Head of caudate nucleus (tissue), 42 donors: ENCODE measurements around the gene DHRS13.
A peak's percentile ranks its signal among the peaks of the same experiment; 100 is the strongest.
"Not testable (repeated sequence)": the region's sequence is repeated elsewhere in the genome, so short reads cannot be mapped to it uniquely, and the experiment has no call there.

Source experiments
- DNase-seq, 42 donors: peaks; one replicate each; pipeline versions ENCODE4 v3.0.0 to v3.0.0-alpha.2; 2020 to 2021; ENCODE audit warnings: mixed read lengths in 7 of 42
- intact Hi-C: fragments of 100-400 bp; cut with DNase I; formaldehyde crosslinking; loops from one replicate; pipeline ENCODE4 v1.15.0; 2022

The DHRS13 gene

DNA sequence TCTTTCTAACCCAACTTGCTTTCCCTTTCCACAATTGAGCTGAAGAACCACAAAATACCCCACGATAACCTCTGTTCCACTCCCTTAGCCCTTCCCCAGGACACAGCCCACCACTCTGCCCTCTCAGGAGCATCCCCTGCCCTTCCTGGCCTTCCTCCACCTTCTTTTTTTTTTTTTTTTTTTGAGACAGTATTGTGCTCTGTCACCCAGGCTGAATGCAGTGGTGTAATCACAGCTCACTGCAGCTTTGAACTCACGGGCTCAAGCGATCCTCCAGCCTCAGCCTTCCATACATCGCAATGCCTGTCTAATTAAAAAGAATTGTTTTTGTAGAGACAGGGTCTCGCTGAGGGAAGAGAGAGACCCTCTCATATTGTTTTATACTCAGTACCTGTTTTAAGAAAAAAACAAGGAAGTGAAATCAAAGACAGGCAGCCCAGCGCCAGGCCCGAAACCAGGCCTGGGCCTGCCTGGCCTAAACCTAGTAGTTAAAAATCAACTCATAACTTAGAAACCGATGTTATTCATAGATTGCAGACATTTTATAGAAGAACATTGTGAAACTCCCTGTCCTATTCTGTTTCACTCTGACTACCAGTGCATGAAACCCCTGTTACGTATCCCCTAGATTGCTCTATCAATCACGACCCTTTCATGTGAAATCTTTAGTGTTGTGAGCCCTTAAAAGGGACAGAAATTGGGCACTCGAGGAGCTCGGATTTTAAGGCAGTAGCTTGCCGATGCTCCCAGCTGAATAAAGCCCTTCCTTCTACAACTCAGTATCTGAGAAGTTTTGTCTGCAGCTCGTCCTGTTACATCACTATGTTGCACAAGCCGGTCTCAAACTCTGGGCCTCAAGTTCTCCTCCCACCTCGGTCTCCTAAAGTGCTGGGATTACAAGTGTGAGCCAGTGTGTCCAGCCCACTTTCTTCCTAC is 9.4 kb downstream of the DHRS13 start:
- DNase-seq, intact Hi-C loops: not testable (repeated sequence)

DNA sequence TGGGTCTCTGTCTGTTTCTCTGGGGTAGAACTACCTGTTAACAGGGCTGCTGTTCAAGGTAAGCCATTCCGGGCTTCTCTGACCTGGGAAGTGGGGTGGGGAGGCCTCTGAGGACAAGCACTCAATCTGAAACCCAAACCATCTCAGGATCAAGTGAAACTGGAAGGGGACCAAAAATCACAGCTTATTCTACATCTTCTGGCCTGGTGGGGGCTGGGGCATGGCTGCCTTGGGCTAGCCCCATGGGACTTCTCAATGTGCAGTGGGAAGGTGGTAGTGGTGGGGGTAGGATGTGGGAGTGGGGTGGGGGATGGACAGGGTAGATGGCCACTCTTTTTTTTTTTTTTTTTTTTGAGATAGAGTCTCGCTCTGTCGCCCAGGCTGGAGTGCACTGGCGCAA is 10.9 kb downstream of the DHRS13 start:
- intact Hi-C loops, result no loop called here
- no peak for DNase-seq

DNA sequence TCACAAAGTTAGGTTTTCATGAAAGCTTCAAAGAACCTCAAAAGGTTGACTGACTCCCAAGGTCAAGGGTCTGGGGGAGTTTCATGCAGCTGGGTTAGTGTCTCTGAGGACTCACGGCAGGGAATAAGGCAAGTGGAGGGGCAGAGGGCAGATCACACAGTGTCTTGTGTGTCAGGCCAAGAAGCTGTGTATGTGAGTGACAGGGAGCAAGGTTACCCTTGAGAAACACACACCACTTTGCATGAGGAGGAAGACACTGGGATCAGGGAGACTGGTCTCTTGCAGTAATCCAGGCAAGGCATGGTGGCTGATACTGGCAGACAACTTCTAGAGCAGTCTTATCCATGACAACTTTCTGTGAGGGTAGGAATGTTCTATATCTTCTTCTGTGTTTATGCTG is 11.7 kb downstream of the DHRS13 start:
- DNase-seq, result no peak
- intact Hi-C loops, result no loop called here

DNA sequence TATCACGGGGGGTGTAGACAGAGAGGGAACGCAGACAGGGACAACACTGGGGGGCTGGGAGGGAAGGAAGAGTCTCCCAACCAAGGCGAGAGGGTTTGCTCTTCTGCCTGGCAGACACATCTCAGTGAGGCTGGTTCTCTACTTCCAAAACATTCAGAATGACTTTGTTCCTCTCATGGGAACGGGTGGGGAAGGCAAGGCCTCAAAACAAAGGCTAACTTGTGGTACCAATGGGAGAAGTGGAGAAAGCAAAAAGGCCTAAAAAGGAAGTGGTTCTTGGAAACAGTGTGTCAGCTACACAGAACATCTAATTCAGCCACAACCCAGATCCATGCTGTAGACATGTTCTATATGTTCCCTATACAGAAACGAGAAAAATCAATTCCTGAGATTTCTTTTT is 12.9 kb downstream of the DHRS13 start:
- intact Hi-C loops, result no loop called here
- no peak for DNase-seq

DNA sequence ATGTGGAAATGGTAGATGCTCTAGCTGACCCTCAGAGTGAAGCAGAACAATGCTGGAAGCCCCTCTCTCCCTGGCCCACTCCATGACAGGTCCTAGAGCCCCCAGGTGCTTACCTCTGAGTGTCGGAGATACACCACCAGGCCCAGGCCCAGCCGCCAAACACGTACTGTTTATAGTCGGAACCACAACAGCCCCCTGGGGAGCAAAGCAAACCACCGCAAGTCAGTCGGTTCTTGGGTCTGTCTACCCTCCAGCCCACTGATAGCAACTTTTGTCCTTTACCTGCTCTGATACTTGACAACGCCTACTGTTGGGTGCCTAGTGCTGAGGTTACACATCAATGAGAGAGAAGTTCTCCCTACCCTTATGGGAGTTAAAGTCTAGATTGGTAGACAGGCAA is 14.0 kb downstream of the DHRS13 start:
- no peak for DNase-seq
- intact Hi-C loops, result no loop called here

DNA sequence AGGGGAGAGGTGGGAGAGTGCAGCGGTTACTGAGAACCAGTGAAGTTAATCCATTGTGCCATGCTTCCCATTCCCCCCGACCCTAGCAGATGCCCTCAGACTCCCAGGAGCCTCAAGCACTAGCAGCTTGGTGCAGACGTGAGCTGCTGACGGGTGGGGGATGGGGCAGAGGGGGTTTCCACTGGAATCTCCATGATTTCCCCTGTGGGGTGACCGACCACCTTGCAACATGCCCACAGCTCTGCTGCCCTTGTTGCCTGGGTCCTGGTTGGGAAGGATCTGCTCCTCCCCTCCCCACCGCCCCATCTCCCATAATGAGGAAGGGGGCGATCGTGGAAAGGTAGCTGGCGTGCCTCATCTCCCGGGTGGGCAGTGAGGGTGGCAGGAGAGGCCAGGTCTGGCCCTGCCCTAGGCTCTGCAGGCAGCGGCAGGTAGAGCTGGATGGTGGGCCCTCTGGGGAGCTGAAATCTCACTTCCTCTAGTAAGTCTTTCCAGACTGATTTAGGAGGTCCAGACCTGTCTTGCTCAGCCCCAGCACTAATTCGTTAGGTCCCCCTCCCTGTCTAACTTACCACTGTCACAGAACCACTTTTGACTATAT is 14.9 kb downstream of the DHRS13 start:
- DNase-seq, result no peak
- intact Hi-C loops, result no loop called here

DNA sequence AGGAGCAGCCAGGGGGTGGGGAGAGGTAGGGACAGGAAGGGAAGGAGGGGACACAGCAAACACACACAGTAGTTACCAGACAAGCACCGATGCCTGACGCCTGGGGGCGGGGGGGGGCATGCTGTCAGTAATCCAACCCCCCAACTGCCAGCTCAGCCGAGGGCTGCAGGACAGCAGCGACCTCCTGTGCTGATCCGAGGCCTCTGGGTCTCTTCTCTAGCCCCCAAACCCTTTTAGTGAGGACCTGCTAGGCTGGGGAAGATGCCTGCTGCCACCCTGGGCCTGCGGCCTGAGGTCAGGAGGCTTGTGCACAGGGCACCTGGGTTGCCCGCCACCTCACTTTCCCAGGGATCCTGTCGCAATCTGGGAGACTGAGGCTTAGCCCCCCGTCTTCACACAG is 16.9 kb downstream of the DHRS13 start:
- intact Hi-C loops, result no loop called here
- DNase-seq, result no peak

DNA sequence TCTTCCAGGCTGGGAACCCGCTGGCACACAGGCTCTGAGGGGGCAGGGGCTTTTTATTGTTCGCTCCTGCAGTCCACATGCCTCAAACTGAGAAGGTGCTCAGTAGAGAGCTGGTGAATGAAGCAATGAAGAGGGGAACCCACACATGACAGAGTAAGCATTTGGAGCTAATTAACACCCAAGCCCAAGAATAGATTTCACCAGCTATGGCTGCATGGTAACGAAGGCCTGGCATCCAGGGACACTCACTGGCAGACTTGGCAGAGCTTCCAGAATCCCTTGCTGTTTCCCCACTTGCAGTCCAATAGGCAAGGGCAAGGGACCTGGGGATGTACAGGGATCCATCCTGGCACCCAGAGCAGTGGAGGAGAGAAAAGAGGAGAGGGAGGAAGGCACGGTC is 17.5 kb downstream of the DHRS13 start:
- intact Hi-C loops, result no loop called here
- DNase-seq, result no peak

DNA sequence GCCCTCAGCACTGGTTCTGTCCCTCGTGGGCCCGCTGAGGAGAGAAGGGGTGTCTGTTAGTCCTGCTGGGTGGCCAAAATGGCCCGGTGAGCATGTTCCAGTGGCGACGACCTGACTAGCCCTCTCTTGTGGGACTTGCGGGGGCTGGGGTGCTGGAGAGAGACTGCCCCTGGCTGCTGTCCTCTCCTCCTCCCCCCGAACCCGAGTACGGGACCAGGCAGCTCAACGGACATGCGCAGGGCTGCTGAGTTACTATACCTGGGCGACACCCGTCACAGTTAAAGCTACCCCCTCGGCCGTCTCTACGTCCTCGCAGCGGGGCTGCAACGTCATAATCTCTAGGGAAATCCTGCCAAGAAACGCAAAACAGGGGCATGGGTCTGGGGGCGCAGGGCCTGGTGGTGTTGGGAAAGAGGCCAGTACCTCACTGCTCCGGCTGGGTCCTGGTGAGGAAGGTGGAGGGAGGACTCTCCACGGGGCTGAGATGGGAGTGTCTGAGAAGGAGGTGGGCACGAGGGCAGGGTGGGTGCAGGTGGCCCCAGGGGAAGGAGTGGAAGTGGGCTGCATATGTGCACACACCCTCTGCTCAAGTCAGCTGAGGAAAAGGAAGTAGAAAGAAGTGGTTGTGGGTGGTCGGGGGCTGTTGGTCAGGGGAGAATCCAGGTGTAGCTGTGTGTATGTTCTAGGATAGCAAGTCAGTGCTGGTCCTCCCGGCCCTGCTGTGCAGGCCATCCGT is 18.7 kb downstream of the DHRS13 start:
- intact Hi-C loops, result no loop called here
- DNase-seq, result no peak

DNA sequence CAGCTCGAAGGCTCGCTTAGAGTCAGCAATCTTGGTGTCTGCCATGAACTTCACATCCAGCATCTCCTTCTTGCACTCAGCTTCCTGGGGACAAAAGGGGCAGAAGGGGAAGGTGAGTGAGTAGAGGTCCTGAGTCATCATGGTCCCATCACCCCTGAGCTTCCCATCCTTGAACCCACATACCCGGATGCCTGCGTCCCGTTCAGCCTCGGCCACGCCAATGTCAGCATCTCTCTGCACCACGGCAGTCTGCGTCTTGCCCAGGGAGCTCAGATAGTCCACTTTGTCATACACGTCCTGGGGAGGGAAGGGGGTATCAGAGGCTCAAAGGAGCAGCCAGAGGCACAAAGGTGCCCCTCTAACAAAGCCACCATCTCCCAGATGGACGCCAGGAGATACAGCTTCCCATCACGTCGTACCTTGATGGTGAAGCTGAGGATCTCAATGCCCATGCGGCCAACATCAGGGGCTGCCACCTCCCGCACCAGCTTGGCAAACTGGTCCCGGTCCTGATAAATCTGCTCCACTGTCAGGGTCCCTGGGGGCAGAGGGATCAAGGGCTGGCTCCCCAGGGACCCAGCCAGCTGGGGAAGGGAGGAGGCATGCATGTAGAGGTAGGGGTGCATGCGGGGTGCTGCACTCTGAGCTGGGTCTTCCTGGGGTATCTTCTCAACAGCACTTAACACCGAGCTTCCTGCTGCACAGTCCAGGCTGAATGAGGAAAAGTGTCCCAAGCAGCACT is 20.6 kb downstream of the DHRS13 start:
- DNase-seq, result no peak
- intact Hi-C loops, result no loop called here

DNA sequence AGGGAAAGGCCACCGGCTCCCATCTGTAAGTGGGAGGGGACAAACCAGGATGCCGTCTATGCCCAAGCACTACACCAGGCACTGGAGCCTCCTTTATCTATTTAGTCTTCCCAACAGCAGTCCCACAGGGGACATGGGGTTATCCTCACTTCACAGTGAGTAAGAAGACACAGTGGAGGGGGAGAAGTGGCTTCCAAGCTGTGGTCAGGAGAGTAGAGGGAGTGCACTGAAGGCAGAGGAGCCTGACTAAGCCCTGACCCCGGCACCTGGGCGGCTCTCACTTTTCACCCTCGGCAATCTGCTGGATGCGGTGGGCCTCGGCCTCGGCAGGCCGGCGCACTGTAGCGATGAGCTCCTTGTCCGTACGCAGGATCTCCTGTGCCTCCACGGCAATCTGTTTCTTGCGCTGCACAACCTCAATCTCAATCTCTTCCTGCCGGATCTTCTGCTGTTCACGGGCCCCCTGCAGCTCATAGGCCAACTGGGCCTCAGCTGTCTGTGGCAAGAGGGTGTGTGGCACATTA is 21.3 kb downstream of the DHRS13 start:
- intact Hi-C loops, result no loop called here
- no peak for DNase-seq

DNA sequence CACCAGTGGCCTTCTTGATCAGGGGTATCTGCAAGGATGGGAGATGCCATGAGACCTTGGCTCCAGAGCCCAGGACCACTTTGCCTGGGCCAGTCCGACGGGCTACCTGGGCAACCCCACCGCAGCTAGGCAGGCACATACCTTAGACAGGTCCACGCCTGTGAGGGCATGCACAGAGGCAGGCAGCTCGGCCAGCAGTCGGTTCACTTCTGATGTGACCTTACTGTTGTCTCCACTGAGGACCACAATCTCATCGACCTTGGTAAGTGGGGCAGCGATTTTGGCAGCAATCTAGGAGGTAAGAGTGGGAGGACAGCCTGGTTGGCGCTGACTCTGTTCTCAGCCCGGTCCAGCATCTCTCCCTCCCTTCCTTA is 22.3 kb downstream of the DHRS13 start:
- intact Hi-C loops, result no loop called here

DNA sequence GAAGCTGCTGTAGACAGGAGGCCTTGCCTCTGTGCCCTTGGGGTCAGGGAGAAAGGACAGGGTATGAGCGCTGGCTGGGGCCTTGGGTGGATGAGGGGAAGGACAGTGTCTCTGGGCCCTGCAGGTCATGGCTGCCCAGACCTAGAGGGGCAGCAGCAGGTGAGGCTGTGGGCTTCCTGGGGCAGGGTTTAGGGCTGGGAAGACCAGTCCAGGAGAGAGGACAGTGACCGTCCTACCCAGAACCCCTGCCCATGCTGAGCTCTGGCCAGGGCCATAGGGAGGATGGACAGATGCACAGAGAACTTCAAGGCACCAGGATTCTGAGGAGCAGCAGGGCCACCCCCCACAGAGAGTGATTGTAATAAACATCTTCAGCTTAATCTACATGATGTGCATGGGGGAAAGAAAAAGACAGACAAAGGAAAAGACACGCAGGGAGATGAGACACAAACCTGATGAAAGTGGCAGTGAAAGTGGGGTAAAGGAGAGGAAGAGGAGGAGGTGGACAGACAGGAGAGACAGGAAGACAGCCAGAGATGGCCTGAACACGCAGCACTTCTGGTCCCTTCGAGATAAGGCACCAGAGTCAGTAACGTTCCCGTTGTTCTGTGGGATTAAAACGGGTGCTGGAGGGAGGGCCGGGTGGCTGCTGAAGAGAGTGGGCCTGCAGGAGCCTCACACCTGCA is 22.9 kb downstream of the DHRS13 start:
- intact Hi-C loops, result no loop called here
- DNase-seq, result no peak

More for the DNA sequence above, 22.3 kb downstream of the DHRS13 start:
- no peak for DNase-seq

DNA sequence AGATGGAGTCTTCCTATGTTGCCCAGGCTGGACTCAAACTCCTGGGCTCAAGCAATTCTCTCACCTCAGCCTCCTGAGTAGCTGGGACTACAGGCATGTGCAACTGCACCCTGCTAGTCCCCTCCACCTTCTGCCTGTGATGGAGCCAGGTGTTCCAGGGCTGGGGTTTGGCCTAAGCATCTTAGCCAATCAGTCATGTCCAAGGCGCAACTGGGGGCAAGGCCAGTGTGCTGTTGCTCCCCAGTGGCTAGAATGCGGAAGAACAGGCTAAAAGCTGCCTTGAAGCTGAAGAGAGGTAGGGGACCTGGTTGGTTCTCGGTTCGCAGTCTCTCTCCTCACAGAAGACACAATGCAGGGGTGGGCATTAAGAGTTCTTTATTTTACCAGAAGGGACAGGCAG is 23.9 kb downstream of the DHRS13 start:
- intact Hi-C loops, result no loop called here
- peak in 2 of 42 donors; percentile 19 to 47 for DNase-seq

DNA sequence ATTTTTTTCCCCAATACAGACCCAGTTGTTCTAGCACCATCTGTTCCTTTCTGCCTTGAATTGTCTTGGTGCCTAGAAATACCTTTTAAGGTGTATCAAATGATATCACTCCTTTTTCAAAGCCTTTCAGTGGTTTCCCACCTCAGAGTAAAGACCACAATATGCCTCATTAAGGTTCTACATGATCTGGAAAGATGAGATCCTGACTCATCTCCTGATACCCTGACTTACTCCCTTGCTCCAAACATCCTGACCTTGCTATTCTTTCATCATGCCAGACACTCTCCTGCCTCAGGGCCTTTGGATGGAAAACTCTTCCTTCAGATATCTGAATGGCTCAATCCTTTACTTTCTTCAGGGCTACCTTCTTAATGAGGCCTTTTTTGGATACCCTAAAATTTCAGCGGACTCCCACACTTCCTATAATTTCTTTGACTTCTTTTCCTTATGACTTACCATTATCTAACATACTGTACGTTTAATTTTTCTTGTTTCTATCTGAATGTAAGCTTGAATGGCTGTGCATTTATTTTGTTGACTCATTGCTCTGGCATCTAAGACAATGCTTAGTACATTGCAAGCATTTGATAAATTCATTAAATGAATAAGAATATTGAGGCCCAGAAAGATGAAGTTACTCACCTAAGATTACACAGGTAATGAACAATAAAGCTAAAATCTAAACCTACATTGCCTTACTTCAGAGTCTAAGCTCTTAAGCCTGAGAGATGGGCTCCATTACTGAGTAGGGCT is 24.5 kb downstream of the DHRS13 start:
- intact Hi-C loops, result no loop called here
- no peak for DNase-seq

DNA sequence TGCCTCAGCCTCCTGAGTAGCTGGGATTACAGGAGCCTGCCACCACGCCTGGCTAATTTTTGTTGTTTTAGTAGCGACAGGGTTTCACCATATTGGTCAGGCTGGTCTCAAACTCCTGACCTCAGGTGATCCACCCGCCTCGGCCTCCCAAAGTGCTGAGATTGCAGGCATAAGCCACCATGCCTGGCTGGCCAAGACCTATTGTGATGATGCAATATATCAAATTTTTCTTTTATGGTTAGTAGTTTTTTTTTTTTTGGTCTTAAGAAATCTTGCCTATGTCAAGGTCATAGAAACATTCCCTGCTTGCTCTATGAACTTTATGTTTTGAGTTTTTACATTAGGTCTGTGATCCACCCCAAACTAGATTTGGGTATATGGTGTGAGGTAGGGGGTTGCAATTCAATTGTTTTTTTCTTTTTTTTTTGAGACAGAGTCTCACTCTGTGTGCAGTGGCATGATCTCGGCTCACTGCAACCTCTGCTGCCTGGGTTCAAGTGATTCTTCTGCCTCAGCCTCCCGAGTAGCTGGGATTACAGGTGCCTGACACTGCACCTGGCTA is 25.6 kb downstream of the DHRS13 start:
- DNase-seq, intact Hi-C loops: not testable (repeated sequence)

DNA sequence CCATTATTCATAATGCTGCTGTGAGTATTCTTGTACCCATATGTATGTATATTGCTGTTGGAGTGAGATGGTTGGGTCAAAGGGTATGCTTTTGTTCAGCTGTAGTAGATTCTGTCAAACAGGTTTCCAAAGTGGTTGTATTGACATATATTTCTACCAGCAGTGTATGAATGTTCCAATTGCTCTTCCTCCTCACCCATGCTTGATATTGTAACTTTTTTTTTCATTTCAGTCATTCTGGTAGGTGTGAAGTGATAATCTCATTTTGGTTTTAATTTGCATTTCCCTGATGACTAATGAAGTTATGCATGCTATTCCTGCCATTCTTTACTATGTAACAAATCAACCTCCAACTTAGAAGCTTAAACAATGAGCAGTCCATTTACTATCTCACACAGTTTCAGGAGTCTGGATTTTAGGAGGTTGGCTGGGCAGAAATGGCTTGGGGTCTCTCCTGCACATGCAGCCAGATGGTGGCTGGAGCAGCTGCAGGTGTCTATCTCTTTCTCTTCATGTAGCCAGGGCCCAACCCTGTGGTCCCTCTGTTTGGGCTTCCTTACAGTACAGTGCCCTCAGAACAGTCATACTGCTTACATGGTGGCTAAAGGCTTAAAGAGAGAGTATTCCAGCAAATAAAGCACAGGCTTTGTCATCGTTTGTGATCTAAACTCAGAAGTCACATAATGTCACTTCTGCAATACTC is 26.9 kb downstream of the DHRS13 start:
- intact Hi-C loops, result no loop called here
- DNase-seq, result no peak
